ENCODE results near the gene CD160. TPM values are rescaled to one million over a fixed set of nuclear protein-coding genes. Genes with fewer than 3 reads are reported as not detected.

The CD160 gene
- total RNA-seq, 1 donor from 2014 or later, result 0.93 TPM

GRCh38 chr1:145689922-145690321 is 29.4 kb upstream of the CD160 start:
- Histone ChIP-seq H3K9me3 (no peaks in the 10 kb centered on the region), H3K4me1 (no peaks in the 10 kb centered on the region), H3K4me3 (no peak overlapping the region), H3K27me3 (no peaks in the 10 kb centered on the region), H3K36me3 (no peaks in the 10 kb centered on the region), H3K27ac (no peak overlapping the region)
- no peak for TF ChIP-seq CTCF (IDR thresholded peaks at IDR 0.05)
- intact Hi-C loops (cut with DNase I), result no loop called here
- DNase-seq (no peak), ATAC-seq (no peak)

GRCh38 chr1:145690587-145691558 is 28.4 kb upstream of the CD160 start:
- no peak for TF ChIP-seq CTCF (IDR thresholded peaks at IDR 0.05)
- no peaks in the 10 kb centered on the region for H3K9me3 ChIP-seq
- DNase-seq (no peak), ATAC-seq (peak; percentile 58)
- intact Hi-C loops (cut with DNase I), result no loop called here
- no peak overlapping the region for H3K4me3 ChIP-seq
- H3K27me3 ChIP-seq, result no peaks in the 10 kb centered on the region
- no peak overlapping the region for H3K27ac ChIP-seq
- no peaks in the 10 kb centered on the region for H3K4me1 ChIP-seq
- no peaks in the 10 kb centered on the region for H3K36me3 ChIP-seq

GRCh38 chr1:145692785-145693443 is 26.4 kb upstream of the CD160 start:
- no peak for ATAC-seq
- no peaks in the 10 kb centered on the region for H3K36me3 ChIP-seq
- no peaks in the 10 kb centered on the region for H3K27me3 ChIP-seq
- H3K9me3 ChIP-seq, result no peaks in the 10 kb centered on the region
- H3K4me1 ChIP-seq, result no peaks in the 10 kb centered on the region
- no peak for DNase-seq
- H3K4me3 ChIP-seq, result no peak overlapping the region
- intact Hi-C loops (cut with DNase I), result no loop called here
- no peak overlapping the region for H3K27ac ChIP-seq
- TF ChIP-seq CTCF (IDR thresholded peaks at IDR 0.05), result no peak

- TF ChIP-seq CTCF (IDR thresholded peaks at IDR 0.05), result no peak
- Histone ChIP-seq H3K4me1 (no peaks in the 10 kb centered on the region), H3K27me3 (no peaks in the 10 kb centered on the region), H3K9me3 (no peaks in the 10 kb centered on the region), H3K27ac (no peak overlapping the region), H3K4me3 (no peak overlapping the region), H3K36me3 (no peaks in the 10 kb centered on the region)
- intact Hi-C loops (cut with DNase I), result no loop called here
- peak; percentile 49 for ATAC-seq
- no peak for DNase-seq
These were observed 23.3 kb upstream of the CD160 start for GRCh38 chr1:145695821-145696629.

- intact Hi-C loops (cut with DNase I), result no loop called here
- DNase-seq (no peak), ATAC-seq (no peak)
- Histone ChIP-seq H3K4me1 (no peaks in the 10 kb centered on the region), H3K27me3 (no peaks in the 10 kb centered on the region), H3K4me3 (no peak overlapping the region), H3K9me3 (no peaks in the 10 kb centered on the region), H3K36me3 (no peaks in the 10 kb centered on the region), H3K27ac (no peak overlapping the region)
- no peak for TF ChIP-seq CTCF (IDR thresholded peaks at IDR 0.05)
These were observed 22.7 kb upstream of the CD160 start for GRCh38 chr1:145696630-145696960.

Measured in upper lobe of right lung (tissue), 1 donor.